ENCODE results near the gene TMEM69. TPM values are rescaled to one million over a fixed set of nuclear protein-coding genes. Genes with fewer than 3 reads are reported as not detected.
"Not testable (repeated sequence)": the region's sequence is repeated elsewhere in the genome, so short reads cannot be mapped to it uniquely, and the experiment has no call there.

The TMEM69 gene
- polyA plus RNA-seq, 1 donor from 2014 or later, result 28.6 TPM

GRCh38 chr1:45674478-45674877 lies 13.5 kb upstream of the TMEM69 start:
- no peaks in the 10 kb centered on the region for H4K20me1 ChIP-seq (ENCODE audit: insufficient read depth)
- no peak overlapping the region for H2AFZ ChIP-seq (ENCODE audit: low read depth, low read length)
- no peak overlapping the region for H3K4me2 ChIP-seq (ENCODE audit: low read length)
- no peak for TF ChIP-seq RAD21 (conservative IDR thresholded peaks at IDR 0.05)
- TF ChIP-seq SMC3 (conservative IDR thresholded peaks at IDR 0.05; ENCODE audit: poor library complexity), result no peak
- no peak for TF ChIP-seq TAF1 (IDR thresholded peaks at IDR 0.05; ENCODE audit: low read depth)
- TF ChIP-seq EP300 (conservative IDR thresholded peaks at IDR 0.05; ENCODE audit: poor library complexity, severe bottlenecking), result no peak
- TF ChIP-seq EZH2 (IDR thresholded peaks at IDR 0.05; ENCODE audit: borderline replicate concordance, insufficient read depth, low read length, poor library complexity, severe bottlenecking), result no peak
- TF ChIP-seq MXI1 (conservative IDR thresholded peaks at IDR 0.05; ENCODE audit: poor library complexity, severe bottlenecking), result no peak
- no peak for TF ChIP-seq POLR2AphosphoS5 (IDR thresholded peaks at IDR 0.05)
- TF ChIP-seq CTCF (IDR thresholded peaks at IDR 0.05; ENCODE audit: poor library complexity, severe bottlenecking), result no peak
- no peak for TF ChIP-seq REST (IDR thresholded peaks at IDR 0.05; ENCODE audit: borderline replicate concordance)
- H3K9me3 ChIP-seq (ENCODE audit: low read length), result no peaks in the 10 kb centered on the region
- H3K79me2 ChIP-seq (replicated peaks; ENCODE audit: insufficient read depth, low read length), result peaks cover 75% of the 10 kb centered on the region
- no peaks in the 10 kb centered on the region for H3K27me3 ChIP-seq (ENCODE audit: insufficient read depth, low read depth, low read length)
- no peak overlapping the region for H3K9ac ChIP-seq (ENCODE audit: low read length)
- H3K9me2 ChIP-seq (ENCODE audit: insufficient read depth, low read length), result no peaks in the 10 kb centered on the region
- H3K4me3 ChIP-seq (ENCODE audit: low read length), result no peak overlapping the region
- H3K36me3 ChIP-seq (ENCODE audit: insufficient read depth, low read length), result no peaks in the 10 kb centered on the region
- no peaks in the 10 kb centered on the region for H3F3A ChIP-seq (ENCODE audit: insufficient read depth, low read length, poor library complexity, severe bottlenecking)
- H3K27ac ChIP-seq (ENCODE audit: low read length), result no peak overlapping the region

- H3K36me3 ChIP-seq (ENCODE audit: insufficient read depth, low read length); H3K4me2 ChIP-seq (ENCODE audit: low read length); H3F3A ChIP-seq (ENCODE audit: insufficient read depth, low read length, poor library complexity, severe bottlenecking); H3K27ac ChIP-seq (ENCODE audit: low read length); H3K9ac ChIP-seq (ENCODE audit: low read length); H3K27me3 ChIP-seq (ENCODE audit: insufficient read depth, low read depth, low read length); H3K9me2 ChIP-seq (ENCODE audit: insufficient read depth, low read length); H3K4me3 ChIP-seq (ENCODE audit: low read length); H4K20me1 ChIP-seq (ENCODE audit: insufficient read depth); H3K9me3 ChIP-seq (ENCODE audit: low read length); H2AFZ ChIP-seq (ENCODE audit: low read depth, low read length): not testable (repeated sequence)
- H3K79me2 ChIP-seq (replicated peaks; ENCODE audit: insufficient read depth, low read length), result peaks cover 77% of the 10 kb centered on the region
These were observed 11.4 kb upstream of the TMEM69 start for GRCh38 chr1:45676553-45676952.

GRCh38 chr1:45677751-45678245 lies 10.2 kb upstream of the TMEM69 start:
- H3K27me3 ChIP-seq (ENCODE audit: insufficient read depth, low read depth, low read length), result no peaks in the 10 kb centered on the region
- H3K9ac ChIP-seq (ENCODE audit: low read length), result no peak overlapping the region
- H3K9me3 ChIP-seq (ENCODE audit: low read length), result no peaks in the 10 kb centered on the region
- peaks cover 84% of the 10 kb centered on the region for H3K79me2 ChIP-seq (replicated peaks; ENCODE audit: insufficient read depth, low read length)
- H3K9me2 ChIP-seq (ENCODE audit: insufficient read depth, low read length), result no peaks in the 10 kb centered on the region
- TF ChIP-seq EP300 (conservative IDR thresholded peaks at IDR 0.05; ENCODE audit: poor library complexity, severe bottlenecking), result no peak
- TF ChIP-seq TAF1 (IDR thresholded peaks at IDR 0.05; ENCODE audit: low read depth), result no peak
- TF ChIP-seq MXI1 (conservative IDR thresholded peaks at IDR 0.05; ENCODE audit: poor library complexity, severe bottlenecking), result no peak
- TF ChIP-seq EZH2 (IDR thresholded peaks at IDR 0.05; ENCODE audit: borderline replicate concordance, insufficient read depth, low read length, poor library complexity, severe bottlenecking), result no peak
- TF ChIP-seq POLR2AphosphoS5 (IDR thresholded peaks at IDR 0.05), result no peak
- TF ChIP-seq CTCF (IDR thresholded peaks at IDR 0.05; ENCODE audit: poor library complexity, severe bottlenecking), result no peak
- no peak for TF ChIP-seq SMC3 (conservative IDR thresholded peaks at IDR 0.05; ENCODE audit: poor library complexity)
- TF ChIP-seq RAD21 (conservative IDR thresholded peaks at IDR 0.05), result no peak
- TF ChIP-seq REST (IDR thresholded peaks at IDR 0.05; ENCODE audit: borderline replicate concordance), result no peak
- no peak overlapping the region for H3K27ac ChIP-seq (ENCODE audit: low read length)
- H3K36me3 ChIP-seq (ENCODE audit: insufficient read depth, low read length), result no peaks in the 10 kb centered on the region
- no peak overlapping the region for H2AFZ ChIP-seq (ENCODE audit: low read depth, low read length)
- H4K20me1 ChIP-seq (ENCODE audit: insufficient read depth), result no peaks in the 10 kb centered on the region
- H3F3A ChIP-seq (ENCODE audit: insufficient read depth, low read length, poor library complexity, severe bottlenecking), result no peaks in the 10 kb centered on the region
- H3K4me2 ChIP-seq (ENCODE audit: low read length), result no peak overlapping the region
- H3K4me3 ChIP-seq (ENCODE audit: low read length), result no peak overlapping the region

Data from neural cell (in vitro differentiated cells).